ENCODE results near the gene SEC11C. TPM values are rescaled to one million over a fixed set of nuclear protein-coding genes. Genes with fewer than 3 reads are reported as not detected.

Gene SEC11C
- total and polyA plus RNA-seq, 2 of the 8 experiments (the other 6 are each of a cell fraction or from before 2014, with no cell fraction given): 27.1 to 59.3 TPM

DNA sequence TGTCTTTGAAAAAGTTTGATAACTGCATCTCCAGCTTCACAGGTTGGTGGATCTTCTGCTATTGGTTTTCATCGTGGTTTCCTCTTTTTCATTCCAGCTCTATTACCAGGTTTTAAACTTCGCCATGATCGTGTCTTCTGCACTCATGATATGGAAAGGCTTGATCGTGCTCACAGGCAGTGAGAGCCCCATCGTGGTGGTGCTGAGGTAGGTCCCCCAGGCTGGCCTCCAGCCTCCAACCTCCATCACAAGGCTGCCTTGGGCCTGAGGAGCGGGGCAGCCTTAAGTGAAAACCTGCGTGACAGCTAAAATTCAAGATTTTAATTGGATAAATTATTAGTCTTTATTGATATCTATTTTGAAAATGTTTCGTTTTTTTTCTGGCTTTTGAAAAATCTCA, 9.7 kb downstream of the SEC11C start:
- Histone ChIP-seq H3K27ac (ENCODE audit: low read depth, low read length) (no peak overlapping the region), H3K14ac (ENCODE audit: insufficient read length) (no peak overlapping the region), H2AK5ac (ENCODE audit: low read depth, low read length) (no peak overlapping the region), H3K4ac (replicated peaks; ENCODE audit: insufficient read length, low read depth, low read length) (no peak overlapping the region), H3K9ac (replicated peaks in 1 of 4; ENCODE audit: extremely low read depth in 1 of 4, low read depth in 3 of 4, low read length in 3 of 4) (no peak overlapping the region), H2BK20ac (ENCODE audit: low read length) (no peak overlapping the region), H4K91ac (replicated peaks; ENCODE audit: insufficient read length, low read length) (no peak overlapping the region), H3K4me2 (ENCODE audit: insufficient read depth in 1 of 2, low read depth in 2 of 2, low read length in 2 of 2) (no peak overlapping the region), H3K9me3 (ENCODE audit: insufficient read depth in 2 of 2, low read depth in 1 of 2, low read length in 1 of 2) (no peaks in the 10 kb centered on the region), H2BK5ac (ENCODE audit: low read depth, low read length) (no peak overlapping the region), H2BK12ac (ENCODE audit: low read depth, low read length) (no peak overlapping the region), H3K36me3 (ENCODE audit: control insufficient read depth in 2 of 4, insufficient read depth in 4 of 4, low read length in 3 of 4) (peaks cover 0 to 4% (median 1%) of the 10 kb centered on the region in 4 experiments; a peak in 2 of 8 replicates), H3K56ac (replicated peaks; ENCODE audit: insufficient read length, low read depth, low read length) (no peak overlapping the region), H3K27me3 (replicated peaks in 1 of 4; ENCODE audit: control insufficient read depth in 3 of 4, extremely low read depth in 1 of 4, insufficient read depth in 3 of 4, low read length in 3 of 4) (no peaks in the 10 kb centered on the region), H4K8ac (ENCODE audit: extremely low read depth, insufficient read depth, low read length) (no peak overlapping the region), H4K20me1 (replicated peaks in 1 of 2; ENCODE audit: control insufficient read depth in 1 of 2, insufficient read depth in 2 of 2, low read length in 2 of 2) (peaks cover 0 to 2% of the 10 kb centered on the region in 2 experiments), H3K23me2 (ENCODE audit: low read depth, low read length) (no peaks in the 10 kb centered on the region), H3K4me1 (replicated peaks in 1 of 4; ENCODE audit: control insufficient read depth in 3 of 4, insufficient read depth in 4 of 4, low read length in 3 of 4) (no peaks in the 10 kb centered on the region), H2BK120ac (replicated peaks; ENCODE audit: low read depth, low read length) (no peak overlapping the region), H3K79me2 (ENCODE audit: control insufficient read depth in 1 of 2, insufficient read depth in 2 of 2, low read length in 2 of 2) (peaks cover 0 to 9% of the 10 kb centered on the region in 2 experiments; a peak in 2 of 4 replicates), H3K23ac (ENCODE audit: insufficient read length) (no peak overlapping the region), H2BK15ac (ENCODE audit: low read length) (no peak overlapping the region), H4K5ac (ENCODE audit: insufficient read length, low read depth, low read length) (no peak overlapping the region), H3K79me1 (ENCODE audit: low read depth, low read length) (peaks cover 3% of the 10 kb centered on the region; the same call in 1 of the 2 replicates), H3K4me3 (ENCODE audit: extremely low read depth in 1 of 4, insufficient read depth in 2 of 4, low read depth in 3 of 4, low read length in 4 of 4) (no peak overlapping the region), H2AFZ (ENCODE audit: low read length) (no peak overlapping the region), H3K18ac (ENCODE audit: extremely low read depth, low read length) (no peak overlapping the region)
- CTCF ChIA-PET (ENCODE audit: partially characterized antibody): interaction anchor here (0.8 to 3.5 kb wide), 7 partner anchors 9 to 621 kb away, joined by 3 to 9 read pairs (median 4); partner anchors contain the start of gene SEC11C
- FAIRE-seq: no peak
- POLR2A ChIA-PET (ENCODE audit: partially characterized antibody): interaction anchor here (0.8 kb wide), 1 partner anchor 8 kb away, joined by 3 read pairs; no protein-coding TSS in a partner anchor
- WGBS, 2 experiments (ENCODE audit: extremely low coverage in 1 of 2, insufficient coverage in 1 of 2, insufficient read length in 1 of 2, insufficient replicate concordance in 2 of 2, low coverage in 1 of 2, low lambda C conversion rate in 2 of 2, missing lambda C conversion rate in 1 of 2): 88% methylated on average over 8 of the region's 8 CpGs; no CpG with 5 or more reads in 1 of the 2 experiments
- DNase-seq (ENCODE audit: low read depth in 1 of 2, low spot score in 2 of 2): no peak
- TF ChIP-seq JUN (IDR thresholded peaks at IDR 0.05; ENCODE audit: low read depth, low read length) (no peak), HDAC2 (IDR thresholded peaks at IDR 0.05; ENCODE audit: borderline replicate concordance in 1 of 2, low read depth in 2 of 2, low read length in 2 of 2) (no peak), CBX5 (IDR thresholded peaks at IDR 0.05; ENCODE audit: low read depth, low read length) (no peak), SRF (IDR thresholded peaks at IDR 0.05; ENCODE audit: low read depth, low read length) (no peak), CREB1 (IDR thresholded peaks at IDR 0.05) (no peak), FOSL1 (IDR thresholded peaks at IDR 0.05; ENCODE audit: insufficient read depth, low read depth, low read length) (no peak), SIX5 (IDR thresholded peaks at IDR 0.05; ENCODE audit: low read depth, low read length) (no peak), SUZ12 (IDR thresholded peaks at IDR 0.05; ENCODE audit: low read length) (no peak), MAFK (IDR thresholded peaks at IDR 0.05; ENCODE audit: low read depth, low read length) (no peak), SP1 (IDR thresholded peaks at IDR 0.05; ENCODE audit: low read depth, low read length) (no peak), RBBP5 (IDR thresholded peaks at IDR 0.05; ENCODE audit: borderline replicate concordance, low read depth, low read length) (no peak), BRCA1 (IDR thresholded peaks at IDR 0.05; ENCODE audit: low read depth, low read length) (no peak), RNF2 (IDR thresholded peaks at IDR 0.05; ENCODE audit: borderline replicate concordance, low read depth, low read length, missing control alignments, poor library complexity, severe bottlenecking) (no peak)
- TF ChIP-seq, protein P1, sequence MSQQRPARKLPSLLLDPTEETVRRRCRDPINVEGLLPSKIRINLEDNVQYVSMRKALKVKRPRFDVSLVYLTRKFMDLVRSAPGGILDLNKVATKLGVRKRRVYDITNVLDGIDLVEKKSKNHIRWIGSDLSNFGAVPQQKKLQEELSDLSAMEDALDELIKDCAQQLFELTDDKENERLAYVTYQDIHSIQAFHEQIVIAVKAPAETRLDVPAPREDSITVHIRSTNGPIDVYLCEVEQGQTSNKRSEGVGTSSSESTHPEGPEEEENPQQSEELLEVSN (IDR thresholded peaks at IDR 0.05): no peak
